VCaP (cell line): Measurements from ENCODE around the gene MMS19.

Experiments
- H3K27ac ChIP-seq: fragments of 450-650 bp; 2 replicates; pipeline ENCODE4 v1.5.1; 2017
- CTCF ChIP-seq: fragments of 450-650 bp; conservative IDR thresholded peaks from 2 replicates; pipeline ENCODE4 v1.5.1; 2017; ENCODE audit warnings: mild to moderate bottlenecking, moderate library complexity

MMS19 gene

GRCh38 chr10:97450828-97451227 is 47.4 kb downstream of the MMS19 start:
- H3K27ac ChIP-seq = no peak overlapping the region
- no peak for TF ChIP-seq CTCF

- no peak for TF ChIP-seq CTCF
- H3K27ac ChIP-seq = peak within 1 kb of the TSS; percentile 81
Measured at GRCh38 chr10:97445722-97446639, 52.2 kb downstream of the MMS19 start, which contains the start of the genes EXOSC1 and ZDHHC16. EXOSC1 (minus strand) TSS chr10:97446006; CDS start chr10:97445985, 21 bp downstream. ZDHHC16 (plus strand) TSS chr10:97446175; CDS start chr10:97451676, 5,501 bp downstream.

- TF ChIP-seq CTCF = no peak
- H3K27ac ChIP-seq = peak overlapping the region; percentile 81
Measured at GRCh38 chr10:97445357-97445721, 52.9 kb downstream of the MMS19 start.

- no peak for TF ChIP-seq CTCF
- no peak overlapping the region for H3K27ac ChIP-seq
Measured at GRCh38 chr10:97444212-97444611, 54.0 kb downstream of the MMS19 start.

- H3K27ac ChIP-seq = no peak overlapping the region
- no peak for TF ChIP-seq CTCF
Measured at GRCh38 chr10:97442277-97442676, 55.9 kb downstream of the MMS19 start.

- H3K27ac ChIP-seq = no peak overlapping the region
Measured at GRCh38 chr10:97435211-97435610, 63.0 kb downstream of the MMS19 start.

GRCh38 chr10:97434557-97434956 is 63.7 kb downstream of the MMS19 start:
- no peak for TF ChIP-seq CTCF
- no peak overlapping the region for H3K27ac ChIP-seq

More at GRCh38 chr10:97435211-97435610, 63.0 kb downstream of the MMS19 start:
- TF ChIP-seq CTCF = no peak
